Keratinocyte (primary cell): ENCODE measurements around the gene PAX2. TPM values are rescaled to one million over a fixed set of nuclear protein-coding genes. Genes with fewer than 3 reads are reported as not detected.

Experiments
- DNase-seq: peaks from one replicate; pipeline ENCODE4 v3.0.0-alpha.2; 2011; ENCODE audit warnings: low read depth, missing footprints, low spot score
- FAIRE-seq: peaks from 2 replicates; lab custom pipeline; 2011; peaks lifted over from hg19 to GRCh38; lab: Jason Lieb, UNC
- H2AFZ ChIP-seq: 2 replicates; pipeline ENCODE4 v1.6.0; 2012; ENCODE audit warnings: low read length, control low read depth, inconsistent platforms; ENCODE audit not compliant: control insufficient read depth
- H3K27ac ChIP-seq: 2 replicates; pipeline ENCODE4 v1.5.1; 2011; ENCODE audit warnings: low read length; ENCODE audit not compliant: control insufficient read depth, insufficient read depth
- H3K27me3 ChIP-seq: 3 replicates; pipeline ENCODE4 v1.6.0; 2011; ENCODE audit warnings: low read length; ENCODE audit not compliant: control insufficient read depth, insufficient read depth; ENCODE audit errors: extremely low read depth
- H3K36me3 ChIP-seq, 2 experiments: 2 replicates in 1 of 2; 3 replicates in 1 of 2; pipeline ENCODE4 v1.5.1; 2011; ENCODE audit warnings: low read length in 2 of 2, mild to moderate bottlenecking in 1 of 2; ENCODE audit not compliant: control insufficient read depth in 2 of 2, insufficient read depth in 2 of 2; ENCODE audit errors: extremely low read depth in 1 of 2
- H3K4me1 ChIP-seq: 3 replicates; pipeline ENCODE4 v1.5.1; 2011; ENCODE audit warnings: low read length; ENCODE audit not compliant: control insufficient read depth, insufficient read depth; ENCODE audit errors: extremely low read depth
- H3K4me2 ChIP-seq: 3 replicates; pipeline ENCODE4 v1.6.0; 2011; ENCODE audit warnings: low read depth, low read length; ENCODE audit not compliant: control insufficient read depth, insufficient read depth; ENCODE audit errors: extremely low read depth
- H3K4me3 ChIP-seq, 3 experiments: fragments of 200-600 bp in 1 of 3; sonication (generic) in 1 of 3; 2 replicates in 2 of 3; 3 replicates in 1 of 3; pipeline ENCODE4 v1.5.1; 2011 to 2016; ENCODE audit warnings: low read length in 3 of 3, mild to moderate bottlenecking in 3 of 3, control low read depth in 2 of 3, inconsistent platforms in 1 of 3, low read depth in 1 of 3, mixed read lengths in 1 of 3, mixed run types in 1 of 3, moderate library complexity in 1 of 3; ENCODE audit not compliant: control insufficient read depth in 2 of 3, insufficient read depth in 2 of 3; ENCODE audit errors: extremely low read depth in 1 of 3
- H3K79me2 ChIP-seq: 2 replicates; pipeline ENCODE4 v1.6.0; 2012; ENCODE audit warnings: low read length; ENCODE audit not compliant: control insufficient read depth, insufficient read depth
- H3K9ac ChIP-seq: 3 replicates; pipeline ENCODE4 v1.6.0; 2011; ENCODE audit warnings: low read length; ENCODE audit not compliant: control insufficient read depth, insufficient read depth; ENCODE audit errors: extremely low read depth
- H3K9me1 ChIP-seq: 3 replicates; pipeline ENCODE4 v1.6.0; 2011; ENCODE audit warnings: low read length; ENCODE audit not compliant: control insufficient read depth, insufficient read depth; ENCODE audit errors: extremely low read depth
- H3K9me3 ChIP-seq: 2 replicates; pipeline ENCODE4 v1.5.1; 2012; ENCODE audit warnings: low read depth, low read length; ENCODE audit not compliant: control insufficient read depth
- H4K20me1 ChIP-seq: 3 replicates; pipeline ENCODE4 v1.6.0; 2011; ENCODE audit warnings: low read length; ENCODE audit not compliant: control insufficient read depth, insufficient read depth; ENCODE audit errors: extremely low read depth
- CTCF ChIP-seq, 3 experiments: IDR thresholded peaks in 1 of 3; conservative IDR thresholded peaks in 1 of 3; optimal IDR thresholded peaks in 1 of 3; 2 replicates in 2 of 3; 3 replicates in 1 of 3; pipeline versions ENCODE3 to v1.5.1; 2011; ENCODE audit warnings: low read length in 3 of 3, mild to moderate bottlenecking in 3 of 3, moderate library complexity in 2 of 3, control low read depth in 1 of 3, inconsistent platforms in 1 of 3; ENCODE audit not compliant: insufficient read depth in 2 of 3; ENCODE audit errors: extremely low read depth in 1 of 3
- EZH2 ChIP-seq: IDR thresholded peaks from one replicate; pipeline ENCODE4 v1.6.1; 2012; ENCODE audit warnings: inconsistent platforms, mild to moderate bottlenecking, low read length, moderate library complexity
- dilution Hi-C: fragments of 300-500 bp; cut with MboI; formaldehyde crosslinking; loops from one replicate; pipeline ENCODE4 v1.7.0; 2020; ENCODE audit warnings: low sequenced_read_pairs; ENCODE audit not compliant: extremely low pct_ligation_motif_present
- polyA plus RNA-seq, 5 experiments: library from polyadenylated mRNA; depleted of rRNA in 3 of 5; stranded (reverse) in 3 of 5; stranded (forward) in 1 of 5; unstranded in 1 of 5; fragments of >200 nt; gene quantifications; 1 replicate in 1 of 5; 2 replicates in 3 of 5; 3 replicates in 1 of 5; pipeline versions ENCODE4 v1.2.1 to v1.2.3, GENCODE V29; 2011 to 2012; ENCODE audit warnings: missing spikeins in 2 of 5, low read depth in 1 of 5, low replicate concordance in 1 of 5

PAX2 gene
- polyA plus RNA-seq, 1 donor (not counting 4 experiments of a cell fraction or from before 2014, with no cell fraction given): not detected

- H3K9me1 ChIP-seq: no peaks in the 10 kb centered on the region
- no peak overlapping the region for H2AFZ ChIP-seq
- no peak for TF ChIP-seq CTCF (optimal IDR thresholded peaks at IDR 0.05 in 1 of 3, IDR thresholded peaks at IDR 0.05 in 1 of 3, conservative IDR thresholded peaks at IDR 0.05 in 1 of 3; ENCODE audit: extremely low read depth in 1 of 3, insufficient read depth in 2 of 3, low read length in 3 of 3)
- TF ChIP-seq EZH2: no peak
- H3K9me3 ChIP-seq: no peaks in the 10 kb centered on the region
- no peak overlapping the region for H3K4me2 ChIP-seq
- H3K9ac ChIP-seq: no peak overlapping the region
- H3K79me2 ChIP-seq: no peaks in the 10 kb centered on the region
- FAIRE-seq (no peak), DNase-seq (no peak)
- peaks cover 2% of the 10 kb centered on the region for H3K4me1 ChIP-seq
- H3K36me3 ChIP-seq: no peaks in the 10 kb centered on the region
- no peak overlapping the region for H3K27ac ChIP-seq
- H3K4me3 ChIP-seq: no peak overlapping the region
- dilution Hi-C loops: no loop called here
- H4K20me1 ChIP-seq: no peaks in the 10 kb centered on the region
- H3K27me3 ChIP-seq: peaks cover 86% of the 10 kb centered on the region
Observed at GRCh38 chr10:100736809-100737354, 8.5 kb upstream of the PAX2 start.

- no peaks in the 10 kb centered on the region for H3K9me3 ChIP-seq
- H3K27ac ChIP-seq: no peak overlapping the region
- peaks cover 2% of the 10 kb centered on the region for H3K4me1 ChIP-seq
Observed at GRCh38 chr10:100737355-100738054, 7.9 kb upstream of the PAX2 start.

More at GRCh38 chr10:100737355-100738054, 7.9 kb upstream of the PAX2 start:
- H4K20me1 ChIP-seq: no peaks in the 10 kb centered on the region
- DNase-seq (no peak), FAIRE-seq (no peak)
- H3K79me2 ChIP-seq: no peaks in the 10 kb centered on the region
- no peak overlapping the region for H3K4me2 ChIP-seq
- peaks cover 86% of the 10 kb centered on the region for H3K27me3 ChIP-seq
- dilution Hi-C loops: no loop called here
- H3K9ac ChIP-seq: no peak overlapping the region
- TF ChIP-seq EZH2 (peak; percentile 97), CTCF (optimal IDR thresholded peaks at IDR 0.05 in 1 of 3, IDR thresholded peaks at IDR 0.05 in 1 of 3, conservative IDR thresholded peaks at IDR 0.05 in 1 of 3; ENCODE audit: extremely low read depth in 1 of 3, insufficient read depth in 2 of 3, low read length in 3 of 3) (no peak)
- H3K36me3 ChIP-seq: no peaks in the 10 kb centered on the region
- no peak overlapping the region for H2AFZ ChIP-seq
- peak overlapping the region in 1 of 3 experiments; percentile 24 for H3K4me3 ChIP-seq
- no peaks in the 10 kb centered on the region for H3K9me1 ChIP-seq
